SKM-1 (cell line): ENCODE results near the gene SCAMP3.
"Not testable (repeated sequence)": the region's sequence is repeated elsewhere in the genome, so short reads cannot be mapped to it uniquely, and the experiment has no call there.

Experiments used
- DNase-seq: peaks from one replicate; lab custom pipeline; 2025; ENCODE audit not compliant: unreplicated experiment; lab: John Stamatoyannopoulos, UW

The SCAMP3 gene

GRCh38 chr1:155255243-155256007, 6.7 kb downstream of the SCAMP3 start, which contains the start of gene ENTREP3:
TSS of gene ENTREP3 (minus strand) at chr1:155255483. CDS start at chr1:155254877, 606 bp downstream.
- DNase-seq, result peak; percentile 63

GRCh38 chr1:155254714-155255242, 7.4 kb downstream of the SCAMP3 start:
- DNase-seq, result no peak

GRCh38 chr1:155254228-155254713, 7.9 kb downstream of the SCAMP3 start:
- DNase-seq, result no peak

GRCh38 chr1:155253797-155254196, 8.4 kb downstream of the SCAMP3 start:
- no peak for DNase-seq

- no peak for DNase-seq
Measured at GRCh38 chr1:155253208-155253607, 9.0 kb downstream of the SCAMP3 start.

- DNase-seq, result no peak
Measured at GRCh38 chr1:155251566-155251965, 10.6 kb downstream of the SCAMP3 start.

GRCh38 chr1:155250633-155251449, 11.3 kb downstream of the SCAMP3 start:
- peak; percentile 99 for DNase-seq

GRCh38 chr1:155250246-155250632, 11.9 kb downstream of the SCAMP3 start:
- no peak for DNase-seq

GRCh38 chr1:155247667-155248553, 14.2 kb downstream of the SCAMP3 start:
- no peak for DNase-seq

- DNase-seq, result not testable (repeated sequence)
Measured at GRCh38 chr1:155246796-155247195, 15.4 kb downstream of the SCAMP3 start.

- no peak for DNase-seq
Measured at GRCh38 chr1:155245163-155245524, 17.0 kb downstream of the SCAMP3 start.

- DNase-seq, result peak; percentile 98
Measured at GRCh38 chr1:155244368-155245162, 17.6 kb downstream of the SCAMP3 start.

GRCh38 chr1:155242805-155243358, 19.3 kb downstream of the SCAMP3 start:
- no peak for DNase-seq

GRCh38 chr1:155241841-155242264, 20.3 kb downstream of the SCAMP3 start:
- peak; percentile 94 for DNase-seq

- DNase-seq, result peak; percentile 85
Measured at GRCh38 chr1:155241069-155241679, 21.0 kb downstream of the SCAMP3 start.

- no peak for DNase-seq
Measured at GRCh38 chr1:155236451-155236850, 25.7 kb downstream of the SCAMP3 start.

- not testable (repeated sequence) for DNase-seq
Measured at GRCh38 chr1:155235375-155235774, 26.8 kb downstream of the SCAMP3 start.

- not testable (repeated sequence) for DNase-seq
Measured at GRCh38 chr1:155233502-155233901, 28.7 kb downstream of the SCAMP3 start.
